Upper lobe of left lung (tissue), 6 donors: ENCODE measurements around the gene TAOK3. TPM values are rescaled to one million over a fixed set of nuclear protein-coding genes. Genes with fewer than 3 reads are reported as not detected.
"Not testable (repeated sequence)": the region's sequence is repeated elsewhere in the genome, so short reads cannot be mapped to it uniquely, and the experiment has no call there.

ENCODE experiments used
- ATAC-seq, 2 donors: fragments of 200-7000 bp; cut with Tn5 transposase; one replicate each; pipeline ENCODE4 v1.9.1; 2022; ENCODE audit warnings: mild to moderate bottlenecking in 2 of 2, moderate library complexity in 2 of 2; ENCODE audit not compliant: low FRiP score in 2 of 2
- DNase-seq, 2 donors: peaks; one replicate each; pipeline ENCODE4 v3.0.0-alpha.2; 2019 to 2020
- H3K27ac ChIP-seq, 4 donors: fragments of 200-600 bp; sonication (generic); one replicate each; pipeline ENCODE4 v1.5.1; 2016 to 2019
- H3K27me3 ChIP-seq, 4 donors: fragments of 200-600 bp; sonication (generic); one replicate each; pipeline ENCODE4 v1.5.1; 2017 to 2019
- H3K36me3 ChIP-seq, 4 donors: fragments of 200-600 bp; sonication (generic); one replicate each; pipeline ENCODE4 v1.5.1; 2016 to 2019
- H3K4me1 ChIP-seq, 4 donors: fragments of 200-600 bp; sonication (generic); one replicate each; pipeline ENCODE4 v1.5.1; 2018 to 2019
- H3K4me3 ChIP-seq, 4 donors: fragments of 200-600 bp; sonication (generic); one replicate each; pipeline ENCODE4 v1.5.1; 2017 to 2019; ENCODE audit warnings: mild to moderate bottlenecking in 2 of 4, moderate library complexity in 1 of 4
- H3K9me3 ChIP-seq, 4 donors: fragments of 200-600 bp; sonication (generic); one replicate each; pipeline ENCODE4 v1.5.1; 2018 to 2019
- CTCF ChIP-seq, 6 experiments: fragments of 450-650 bp in 4 of 6; fragments of 200-600 bp in 2 of 6; sonication (generic) in 2 of 6; IDR thresholded peaks; one replicate each; pipeline ENCODE4 v1.5.1; 2016 to 2019; ENCODE audit warnings: antibody characterized with exemption in 6 of 6
- EP300 ChIP-seq, 4 donors: sonication (generic); formaldehyde crosslinking; IDR thresholded peaks; one replicate each; pipeline ENCODE4 v1.5.1; 2017; ENCODE audit warnings: antibody characterized with exemption in 4 of 4, control low read depth in 2 of 4
- POLR2A ChIP-seq, 4 donors: fragments of 450-650 bp; IDR thresholded peaks; one replicate each; pipeline ENCODE4 v1.5.1; 2016 to 2017; ENCODE audit warnings: antibody characterized with exemption in 4 of 4, mild to moderate bottlenecking in 2 of 4
- POLR2AphosphoS5 ChIP-seq, 2 donors: sonication (generic); formaldehyde crosslinking; IDR thresholded peaks; one replicate each; pipeline ENCODE4 v1.5.1; 2017; ENCODE audit warnings: antibody characterized with exemption in 2 of 2
- WGBS, 2 donors: methylation state at CpG; one replicate each; pipeline ENCODE4 v1.1.5; 2017 to 2018; 5-methylcytosine and 5-hydroxymethylcytosine counted together
- total RNA-seq, 6 donors: library from RNA; depleted of rRNA in 4 of 6; stranded (reverse); fragments of >200 nt in 4 of 6; gene quantifications; one replicate each; pipeline versions ENCODE4 v1.1.0 to v1.2.1, GENCODE V29; 2016 to 2021
- donor health status: DM: no; HTN: no; CAD: no; lungs with moderate emphysema.
- donor health status: DM: no; HTN: yes; CAD: no; lungs with severe emphysema.

Gene TAOK3
- total RNA-seq, 6 donors from 2014 or later = 49.7 to 111 (median 67.8) TPM

- H3K36me3 ChIP-seq = no peaks in the 10 kb centered on the region
- H3K4me3 ChIP-seq = no peak overlapping the region
- peaks cover 0 to 22% (median 11%) of the 10 kb centered on the region in 4 donors for H3K4me1 ChIP-seq
- no peak for TF ChIP-seq EP300 (IDR thresholded peaks at IDR 0.05)
- TF ChIP-seq POLR2AphosphoS5 (IDR thresholded peaks at IDR 0.05) = no peak
- TF ChIP-seq POLR2A (IDR thresholded peaks at IDR 0.05) = no peak
- TF ChIP-seq CTCF (IDR thresholded peaks at IDR 0.05) = no peak
- H3K9me3 ChIP-seq = no peaks in the 10 kb centered on the region
- H3K27ac ChIP-seq = no peak overlapping the region
- DNase-seq (no peak), ATAC-seq (no peak)
- H3K27me3 ChIP-seq = no peaks in the 10 kb centered on the region
These were observed 62.4 kb downstream of the TAOK3 start for GRCh38 chr12:118310320-118310719.

- H3K4me3 ChIP-seq, H3K36me3 ChIP-seq, ATAC-seq, H3K9me3 ChIP-seq, H3K27me3 ChIP-seq: not testable (repeated sequence)
- Histone ChIP-seq H3K4me1 (peaks cover 0 to 22% (median 11%) of the 10 kb centered on the region in 4 donors), H3K27ac (peak overlapping the region in 2 of 4 donors; percentile 49 to 72)
- peak in 1 of 2 donors; percentile 51 for DNase-seq
- WGBS, 2 donors = 47 to 66% methylated on average over 4 of the region's 4 CpGs
These were observed 64.7 kb downstream of the TAOK3 start for GRCh38 chr12:118308006-118308405.

- WGBS, 2 donors = 42 to 61% methylated on average over 8 of the region's 8 CpGs
- ATAC-seq (peak in 1 of 2 donors; percentile 87), DNase-seq (peak in 1 of 2 donors; percentile 36)
- H3K4me1 ChIP-seq = peaks cover 4 to 15% (median 10%) of the 10 kb centered on the region in 4 donors
- peak overlapping the region in 2 of 4 donors; percentile 7 to 8 for H3K4me3 ChIP-seq
- no peaks in the 10 kb centered on the region for H3K36me3 ChIP-seq
- no peaks in the 10 kb centered on the region for H3K27me3 ChIP-seq
- TF ChIP-seq CTCF (IDR thresholded peaks at IDR 0.05) (no peak), POLR2A (IDR thresholded peaks at IDR 0.05) (no peak), EP300 (IDR thresholded peaks at IDR 0.05) (no peak), POLR2AphosphoS5 (IDR thresholded peaks at IDR 0.05) (no peak)
- peak overlapping the region in 3 of 4 donors; percentile 37 to 72 (median 49) for H3K27ac ChIP-seq
- no peaks in the 10 kb centered on the region for H3K9me3 ChIP-seq
These were observed 65.4 kb downstream of the TAOK3 start for GRCh38 chr12:118307069-118307954.

- H3K27me3 ChIP-seq = no peaks in the 10 kb centered on the region
- no peak overlapping the region for H3K4me3 ChIP-seq
- ATAC-seq (no peak), DNase-seq (no peak)
- TF ChIP-seq POLR2A (IDR thresholded peaks at IDR 0.05) = no peak
- no peak for TF ChIP-seq EP300 (IDR thresholded peaks at IDR 0.05)
- TF ChIP-seq CTCF (IDR thresholded peaks at IDR 0.05) = no peak
- TF ChIP-seq POLR2AphosphoS5 (IDR thresholded peaks at IDR 0.05) = no peak
- 63 to 70% methylated on average over 4 of the region's 4 CpGs for WGBS, 2 donors
- H3K4me1 ChIP-seq = peaks cover 4 to 33% (median 18%) of the 10 kb centered on the region in 4 donors
- H3K9me3 ChIP-seq = no peaks in the 10 kb centered on the region
- no peak overlapping the region for H3K27ac ChIP-seq
- no peaks in the 10 kb centered on the region for H3K36me3 ChIP-seq
These were observed 68.6 kb downstream of the TAOK3 start for GRCh38 chr12:118304093-118304492.

GRCh38 chr12:118302053-118302452 lies 70.7 kb downstream of the TAOK3 start:
- Histone ChIP-seq H3K9me3 (no peaks in the 10 kb centered on the region), H3K36me3 (no peaks in the 10 kb centered on the region), H3K4me3 (no peak overlapping the region), H3K4me1 (peaks cover 0 to 24% (median 14%) of the 10 kb centered on the region in 4 donors), H3K27ac (no peak overlapping the region), H3K27me3 (no peaks in the 10 kb centered on the region)
- peak in 1 of 4 donors; percentile 19 for TF ChIP-seq EP300 (IDR thresholded peaks at IDR 0.05)
- no peak for TF ChIP-seq POLR2AphosphoS5 (IDR thresholded peaks at IDR 0.05)
- TF ChIP-seq POLR2A (IDR thresholded peaks at IDR 0.05) = no peak
- TF ChIP-seq CTCF (IDR thresholded peaks at IDR 0.05) = no peak
- DNase-seq (peak in 1 of 2 donors; percentile 77), ATAC-seq (peak; percentile 17 to 73)
